ENCODE data around the gene MUC2.

GRCh38 chr11:1072821-1073231, 1.8 kb upstream of the MUC2 start:
- TF ChIP-seq FOXA1 (IDR thresholded peaks at IDR 0.05) (no peak), LEF1 (IDR thresholded peaks at IDR 0.05; ENCODE audit: borderline replicate concordance) (no peak), ZNF384 (IDR thresholded peaks at IDR 0.05) (no peak)

All from HEK293T (cell line).